ENCODE data around the gene TUBGCP4.

- TF ChIP-seq, protein P1, sequence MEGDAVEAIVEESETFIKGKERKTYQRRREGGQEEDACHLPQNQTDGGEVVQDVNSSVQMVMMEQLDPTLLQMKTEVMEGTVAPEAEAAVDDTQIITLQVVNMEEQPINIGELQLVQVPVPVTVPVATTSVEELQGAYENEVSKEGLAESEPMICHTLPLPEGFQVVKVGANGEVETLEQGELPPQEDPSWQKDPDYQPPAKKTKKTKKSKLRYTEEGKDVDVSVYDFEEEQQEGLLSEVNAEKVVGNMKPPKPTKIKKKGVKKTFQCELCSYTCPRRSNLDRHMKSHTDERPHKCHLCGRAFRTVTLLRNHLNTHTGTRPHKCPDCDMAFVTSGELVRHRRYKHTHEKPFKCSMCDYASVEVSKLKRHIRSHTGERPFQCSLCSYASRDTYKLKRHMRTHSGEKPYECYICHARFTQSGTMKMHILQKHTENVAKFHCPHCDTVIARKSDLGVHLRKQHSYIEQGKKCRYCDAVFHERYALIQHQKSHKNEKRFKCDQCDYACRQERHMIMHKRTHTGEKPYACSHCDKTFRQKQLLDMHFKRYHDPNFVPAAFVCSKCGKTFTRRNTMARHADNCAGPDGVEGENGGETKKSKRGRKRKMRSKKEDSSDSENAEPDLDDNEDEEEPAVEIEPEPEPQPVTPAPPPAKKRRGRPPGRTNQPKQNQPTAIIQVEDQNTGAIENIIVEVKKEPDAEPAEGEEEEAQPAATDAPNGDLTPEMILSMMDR (IDR thresholded peaks at IDR 0.05; ENCODE audit: insufficient read depth, low read length): no peak
- no peak for TF ChIP-seq POLR2AphosphoS5 (IDR thresholded peaks at IDR 0.05; ENCODE audit: low read depth)
- TF ChIP-seq, protein P2, sequence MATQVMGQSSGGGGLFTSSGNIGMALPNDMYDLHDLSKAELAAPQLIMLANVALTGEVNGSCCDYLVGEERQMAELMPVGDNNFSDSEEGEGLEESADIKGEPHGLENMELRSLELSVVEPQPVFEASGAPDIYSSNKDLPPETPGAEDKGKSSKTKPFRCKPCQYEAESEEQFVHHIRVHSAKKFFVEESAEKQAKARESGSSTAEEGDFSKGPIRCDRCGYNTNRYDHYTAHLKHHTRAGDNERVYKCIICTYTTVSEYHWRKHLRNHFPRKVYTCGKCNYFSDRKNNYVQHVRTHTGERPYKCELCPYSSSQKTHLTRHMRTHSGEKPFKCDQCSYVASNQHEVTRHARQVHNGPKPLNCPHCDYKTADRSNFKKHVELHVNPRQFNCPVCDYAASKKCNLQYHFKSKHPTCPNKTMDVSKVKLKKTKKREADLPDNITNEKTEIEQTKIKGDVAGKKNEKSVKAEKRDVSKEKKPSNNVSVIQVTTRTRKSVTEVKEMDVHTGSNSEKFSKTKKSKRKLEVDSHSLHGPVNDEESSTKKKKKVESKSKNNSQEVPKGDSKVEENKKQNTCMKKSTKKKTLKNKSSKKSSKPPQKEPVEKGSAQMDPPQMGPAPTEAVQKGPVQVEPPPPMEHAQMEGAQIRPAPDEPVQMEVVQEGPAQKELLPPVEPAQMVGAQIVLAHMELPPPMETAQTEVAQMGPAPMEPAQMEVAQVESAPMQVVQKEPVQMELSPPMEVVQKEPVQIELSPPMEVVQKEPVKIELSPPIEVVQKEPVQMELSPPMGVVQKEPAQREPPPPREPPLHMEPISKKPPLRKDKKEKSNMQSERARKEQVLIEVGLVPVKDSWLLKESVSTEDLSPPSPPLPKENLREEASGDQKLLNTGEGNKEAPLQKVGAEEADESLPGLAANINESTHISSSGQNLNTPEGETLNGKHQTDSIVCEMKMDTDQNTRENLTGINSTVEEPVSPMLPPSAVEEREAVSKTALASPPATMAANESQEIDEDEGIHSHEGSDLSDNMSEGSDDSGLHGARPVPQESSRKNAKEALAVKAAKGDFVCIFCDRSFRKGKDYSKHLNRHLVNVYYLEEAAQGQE (IDR thresholded peaks at IDR 0.05; ENCODE audit: insufficient replicate concordance, low read depth): no peak
- no peak for TF ChIP-seq GABPA (IDR thresholded peaks at IDR 0.05; ENCODE audit: low read depth)
Measured at GRCh38 chr15:43361313-43361903, 9.5 kb upstream of the TUBGCP4 start.

Data from HL-60 (cell line).